ENCODE measurements around the gene FKBP6. TPM values are rescaled to one million over a fixed set of nuclear protein-coding genes. Genes with fewer than 3 reads are reported as not detected.
"Not testable (repeated sequence)": the region's sequence is repeated elsewhere in the genome, so short reads cannot be mapped to it uniquely, and the experiment has no call there.

The FKBP6 gene
- total RNA-seq, 4 donors from 2014 or later: not detected

DNA sequence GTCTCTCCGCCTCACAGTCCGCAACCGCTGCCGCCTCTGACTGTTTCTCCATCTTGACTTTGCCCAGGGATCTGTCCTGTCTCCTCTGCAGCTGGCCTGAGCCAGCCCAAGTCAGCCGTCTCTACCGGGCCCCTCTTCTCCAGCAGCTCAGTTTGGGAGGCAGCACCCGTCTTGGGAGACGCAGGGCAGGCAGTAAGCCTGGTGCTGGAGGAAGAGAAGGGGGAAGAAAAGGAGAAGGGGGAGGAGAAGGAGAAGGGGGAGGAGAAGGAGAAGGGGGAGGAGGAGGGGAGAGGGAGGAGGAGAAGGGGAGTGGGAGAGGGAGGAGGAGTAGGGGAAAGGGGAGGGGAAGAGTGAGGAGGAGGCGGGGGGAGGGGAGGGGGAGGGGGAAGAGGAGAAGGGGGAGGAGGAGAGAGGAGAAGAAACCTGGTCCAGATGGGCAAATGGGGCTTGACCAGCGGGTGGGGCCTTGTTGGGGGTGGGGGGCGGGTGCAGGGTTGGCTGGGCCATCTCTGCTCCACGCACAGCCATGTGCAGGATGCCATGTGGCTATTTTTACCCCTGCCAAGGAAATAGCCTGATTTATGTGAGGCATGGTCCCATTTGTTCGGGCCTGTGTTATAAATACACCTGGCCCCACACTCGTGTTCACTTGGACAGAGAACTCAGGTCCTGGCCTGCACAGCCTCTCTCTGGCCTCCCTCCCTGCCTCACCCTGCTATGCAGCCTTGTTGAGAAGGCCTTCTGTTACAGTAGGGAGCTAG lies 69.7 kb downstream of the FKBP6 start:
- DNase-seq (ENCODE audit: extremely low spot score): no peak
- WGBS: 38% methylated on average over 13 of the region's 14 CpGs
- H3K36me3 ChIP-seq: no peaks in the 10 kb centered on the region
- no peak overlapping the region for H3K27ac ChIP-seq (replicated peaks in 1 of 4)
- intact Hi-C loops (cut with DNase I): no loop called here
- no peaks in the 10 kb centered on the region for H3K9me3 ChIP-seq
- TF ChIP-seq POLR2A (IDR thresholded peaks at IDR 0.05; ENCODE audit: low read depth): no peak
- TF ChIP-seq CTCF (IDR thresholded peaks at IDR 0.05): no peak
- no peak for TF ChIP-seq EP300 (IDR thresholded peaks at IDR 0.05)
- TF ChIP-seq POLR2AphosphoS5 (IDR thresholded peaks at IDR 0.05): no peak
- peak overlapping the region in 2 of 4 donors; percentile 14 to 29 for H3K4me3 ChIP-seq
- no peaks in the 10 kb centered on the region for H3K27me3 ChIP-seq
- H3K4me1 ChIP-seq: peaks cover 0 to 7% (median 3%) of the 10 kb centered on the region in 4 donors

GRCh38 chr7:73399185-73400050 lies 71.5 kb downstream of the FKBP6 start:
- H3K36me3 ChIP-seq; H3K27me3 ChIP-seq; H3K4me1 ChIP-seq; DNase-seq (ENCODE audit: extremely low spot score); H3K27ac ChIP-seq (replicated peaks in 1 of 4); H3K9me3 ChIP-seq; intact Hi-C loops (cut with DNase I): not testable (repeated sequence)
- 39% methylated on average over 17 of the region's 19 CpGs for WGBS
- peak overlapping the region in 3 of 4 donors; percentile 31 to 43 (median 40) for H3K4me3 ChIP-seq
- peak in 1 of 2 donors; percentile 69 for TF ChIP-seq POLR2AphosphoS5 (IDR thresholded peaks at IDR 0.05)

DNA sequence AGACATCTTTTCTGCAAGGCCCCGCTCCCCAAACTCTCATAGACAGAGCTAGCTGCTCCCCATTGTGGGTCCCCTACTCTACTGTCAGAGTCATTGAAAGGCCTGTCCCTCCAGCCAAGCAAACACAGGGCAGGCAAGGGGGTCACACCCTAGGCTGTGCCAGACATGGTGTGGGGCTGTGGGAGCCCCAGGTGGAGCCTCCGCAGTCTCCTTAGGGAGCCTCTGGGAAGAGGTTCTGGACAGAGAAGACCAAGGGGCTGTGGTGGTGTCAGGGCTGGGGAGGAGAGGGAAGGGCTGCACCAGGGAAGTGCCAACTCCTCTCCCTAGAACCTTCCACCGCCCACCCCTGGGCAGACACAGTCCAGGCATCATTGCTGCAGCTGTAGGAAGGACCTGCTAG lies 76.9 kb downstream of the FKBP6 start:
- not testable (repeated sequence) for H3K27ac ChIP-seq (replicated peaks in 1 of 4)
- whole genome bisulfite sequencing: 90% methylated on average over 2 of the region's 3 CpGs

More for the DNA sequence above, 76.9 kb downstream of the FKBP6 start:
- H3K36me3 ChIP-seq; H3K4me1 ChIP-seq; H3K27me3 ChIP-seq; H3K4me3 ChIP-seq; H3K9me3 ChIP-seq; DNase-seq (ENCODE audit: extremely low spot score); intact Hi-C loops (cut with DNase I): not testable (repeated sequence)

Small RNA genes within 50 kb of the gene (small RNA-seq; reads per million reads assigned to genes)
- gene RF00019 (0 reads per million in 3 donors), gene RNU6-1080P (0 reads per million in 3 donors)

Other genes starting within 250 kb of the FKBP6 start
- gene SPDYE9, start 242.1 kb upstream of the FKBP6 start, total RNA-seq: not detected
- 10 to 100 TPM; 21.6 to 31.5 (median 27.1) TPM for gene NSUN5, start 19.3 kb upstream of the FKBP6 start, total RNA-seq
- under 1 TPM in 2 of 4 donors, not detected in 2; 0.39 to 0.42 TPM for gene TRIM50, start 79 bp upstream of the FKBP6 start, total RNA-seq
- gene FZD9, start 105.6 kb downstream of the FKBP6 start, total RNA-seq: 1 to 10 TPM in 2 of 4 donors, under 1 TPM in 2; under 0.01 to 1.7 (median 1.1) TPM
- gene BAZ1B, start 194.1 kb downstream of the FKBP6 start, total RNA-seq: 10 to 100 TPM; 55.3 to 72.2 (median 66.2) TPM
- gene BCL7B, start 229.5 kb downstream of the FKBP6 start, total RNA-seq: 100 to 1,000 TPM; 107 to 131 (median 109) TPM